Stimulated activated CD4-positive, alpha-beta T cell treated with anti-CD3 and anti-CD28 coated beads, Interleukin-1b, Interleukin-23, amount 100 ng/mL, for 48 hours (primary cell): Measurements from ENCODE around the gene KRT81.
"Not testable (repeated sequence)": the region's sequence is repeated elsewhere in the genome, so short reads cannot be mapped to it uniquely, and the experiment has no call there.

Experiments
- DNase-seq: peaks from one replicate; pipeline ENCODE4 v3.0.0-alpha.2; 2020

The KRT81 gene

GRCh38 chr12:52317468-52318052 is 26.2 kb upstream of the KRT81 start:
- DNase-seq: no peak

GRCh38 chr12:52316701-52317100 is 25.4 kb upstream of the KRT81 start:
- DNase-seq: no peak

- no peak for DNase-seq
Measured at GRCh38 chr12:52316290-52316689, 25.0 kb upstream of the KRT81 start.

DNA sequence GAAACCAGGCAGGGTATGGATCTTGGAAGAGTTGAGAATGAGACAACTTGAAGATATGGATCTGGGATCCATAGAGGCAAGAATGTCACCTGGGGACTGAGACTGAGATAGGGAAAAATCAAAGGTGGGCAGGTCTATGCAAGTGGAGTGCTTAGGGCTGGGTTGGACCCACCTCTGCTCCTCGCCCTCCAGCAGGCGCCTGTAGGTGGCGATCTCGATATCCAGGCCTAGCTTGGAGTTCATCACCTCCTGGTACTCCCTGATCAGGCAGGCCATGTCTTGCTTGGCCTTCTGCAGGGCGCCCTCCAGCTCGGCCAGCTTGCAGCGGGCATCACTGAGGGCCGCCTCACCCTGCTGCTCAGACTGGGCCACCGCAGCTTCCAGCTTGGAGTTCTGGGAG is 24.4 kb upstream of the KRT81 start:
- DNase-seq: peak; percentile 46

DNA sequence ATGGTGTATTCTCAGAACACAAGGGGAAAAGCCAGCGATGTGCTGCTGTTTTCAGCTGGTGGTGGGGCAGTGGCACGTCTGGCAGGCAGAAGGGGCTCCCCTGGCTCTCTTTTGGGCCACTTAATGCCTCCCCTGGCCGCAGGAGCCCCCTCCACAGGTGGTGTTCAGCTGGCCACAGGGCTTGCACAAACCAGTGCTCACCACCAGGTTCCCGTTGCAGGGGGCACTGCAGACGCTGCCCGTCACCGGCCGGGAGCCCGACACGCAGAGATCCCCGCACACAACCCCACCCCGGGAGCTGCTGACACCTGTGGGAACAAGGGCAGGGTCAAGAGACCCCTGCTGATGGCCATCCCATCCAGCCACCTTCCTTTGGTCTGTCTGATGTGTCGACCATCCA is 23.2 kb upstream of the KRT81 start:
- DNase-seq: no peak

GRCh38 chr12:52313926-52314325 is 22.6 kb upstream of the KRT81 start:
- no peak for DNase-seq

GRCh38 chr12:52313461-52313860 is 22.1 kb upstream of the KRT81 start:
- DNase-seq: no peak

GRCh38 chr12:52312086-52312485 is 20.8 kb upstream of the KRT81 start:
- DNase-seq: no peak

- DNase-seq: no peak
Measured at GRCh38 chr12:52311285-52311648, 19.9 kb upstream of the KRT81 start.

GRCh38 chr12:52310622-52311284 is 19.4 kb upstream of the KRT81 start:
- no peak for DNase-seq

DNA sequence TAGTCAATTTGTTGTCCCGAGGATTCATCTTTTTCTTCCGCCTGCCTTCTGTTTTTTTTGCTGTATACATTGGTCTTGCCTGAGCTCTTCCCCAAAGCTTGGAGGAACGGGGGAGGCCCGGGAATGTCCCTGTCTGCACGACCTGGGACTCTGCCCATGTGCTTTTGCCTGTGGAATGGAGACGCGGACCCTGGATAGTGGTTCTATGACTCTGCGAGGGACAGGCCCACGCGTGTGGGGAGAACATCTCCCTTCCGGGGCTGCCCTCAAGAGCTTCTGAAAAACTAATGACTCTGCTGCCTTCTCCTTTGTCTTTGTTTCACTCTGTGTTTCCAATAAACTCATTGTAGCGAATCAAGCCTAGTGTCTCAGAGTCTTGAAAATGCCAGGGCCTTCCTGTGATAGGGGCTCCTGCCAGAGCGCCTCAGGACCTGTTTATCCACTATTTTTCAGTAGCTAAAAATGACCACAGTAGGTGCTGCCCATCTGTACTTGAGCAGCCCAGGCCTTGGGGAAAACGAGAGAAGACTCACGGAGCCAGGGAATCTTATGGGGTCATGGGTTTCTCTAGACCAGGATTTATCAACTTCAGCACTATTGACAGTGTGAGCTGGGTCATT is 17.6 kb upstream of the KRT81 start:
- DNase-seq: no peak

GRCh38 chr12:52307836-52308805 is 16.8 kb upstream of the KRT81 start:
- peak; percentile 51 for DNase-seq

- DNase-seq: no peak
Measured at GRCh38 chr12:52306731-52307130, 15.4 kb upstream of the KRT81 start.

- DNase-seq: no peak
Measured at GRCh38 chr12:52305921-52306705, 14.8 kb upstream of the KRT81 start.

GRCh38 chr12:52304941-52305411 is 13.6 kb upstream of the KRT81 start:
- DNase-seq: not testable (repeated sequence)

- not testable (repeated sequence) for DNase-seq
Measured at GRCh38 chr12:52302242-52302914, 11.0 kb upstream of the KRT81 start.

- DNase-seq: not testable (repeated sequence)
Measured at GRCh38 chr12:52301721-52302120, 10.4 kb upstream of the KRT81 start.

- DNase-seq: no peak
Measured at GRCh38 chr12:52300796-52301691, 9.7 kb upstream of the KRT81 start.

DNA sequence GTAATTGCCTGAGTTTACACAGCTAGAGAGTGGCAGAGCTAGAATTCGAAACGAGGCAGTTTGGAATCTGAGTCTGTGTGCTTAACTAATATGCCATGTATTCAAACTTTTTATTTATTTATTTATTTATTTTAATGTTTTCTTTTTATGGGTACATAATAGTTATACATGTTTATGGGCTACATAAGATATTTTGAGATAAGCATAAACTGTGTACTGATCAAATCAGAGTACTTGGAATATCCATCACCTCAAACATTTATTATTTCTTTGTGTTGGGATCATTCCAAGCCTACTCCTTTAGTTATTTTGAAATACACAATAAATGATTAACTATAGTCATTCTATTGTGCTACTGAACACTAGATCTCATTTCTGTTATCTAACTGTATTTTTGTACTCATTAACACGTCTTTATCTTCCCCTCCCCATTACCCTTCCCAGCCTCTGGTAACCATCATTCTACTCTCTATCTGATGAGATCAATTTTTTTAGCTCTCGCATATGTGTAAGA is 7.4 kb upstream of the KRT81 start:
- DNase-seq: no peak

- DNase-seq: no peak
Measured at GRCh38 chr12:52296572-52297215, 5.4 kb upstream of the KRT81 start.
